K562 (cell line): ENCODE data around the gene OSBPL10. TPM values are rescaled to one million over a fixed set of nuclear protein-coding genes. Genes with fewer than 3 reads are reported as not detected.

Experiments
- ATAC-seq: fragments of 200-7000 bp; cut with Tn5 transposase; 3 replicates; pipeline ENCODE4 v1.9.1; 2020; ENCODE audit warnings: moderate library complexity
- BruUV-seq: library from RNA; stranded (reverse); fragments of 400-500 nt; replicated peaks from 2 replicates; lab custom pipeline; 2021; lab: Mats Ljungman, UMichigan
- CTCF ChIA-PET: fragments of 300-600 bp; formaldehyde crosslinking; extraction: SDS; loops from one replicate; lab custom pipeline; 2021; ENCODE audit warnings: low intra/inter-chr PET ratio; lab: Yijun Ruan, JAX
- POLR2A ChIA-PET: fragments of 300-600, 350-650 bp; sonication (Branson Sonifier 250); formaldehyde crosslinking; extraction: SDS; loops from one replicate; lab custom pipeline; 2021; ENCODE audit warnings: antibody characterized with exemption, inconsistent platforms; lab: Yijun Ruan, JAX
- DNase-seq, 4 experiments: peaks; one replicate each; pipeline versions ENCODE4 v3.0.0 to v3.0.0-alpha.2; 2011 to 2018; ENCODE audit warnings: low spot score in 3 of 4, mixed read lengths in 3 of 4; ENCODE audit errors: extremely low read depth in 1 of 4
- FAIRE-seq: peaks from 2 replicates; lab custom pipeline; 2011; peaks lifted over from hg19 to GRCh38; lab: Jason Lieb, UNC
- H2AFZ ChIP-seq: 2 replicates; pipeline ENCODE4 v1.6.0; 2011; ENCODE audit warnings: low read depth, low read length, control low read depth, inconsistent platforms
- H3K27ac ChIP-seq: fragments of 200-600 bp; 3 replicates; pipeline ENCODE4 v1.8.0; 2011; ENCODE audit warnings: low read depth, mild to moderate bottlenecking, control low read depth, inconsistent platforms, low read length, moderate library complexity, mixed read lengths; ENCODE audit errors: extremely low read depth
- H3K27me3 ChIP-seq, 2 experiments: fragments of 300-600 bp in 1 of 2; 2 replicates in 1 of 2; 3 replicates in 1 of 2; pipeline versions ENCODE4 v1.6.0 to v1.8.0; 2011; ENCODE audit warnings: inconsistent platforms in 2 of 2, low read length in 2 of 2, mild to moderate bottlenecking in 1 of 2, mixed read lengths in 1 of 2, moderate library complexity in 1 of 2; ENCODE audit not compliant: control insufficient read depth in 2 of 2, insufficient read depth in 2 of 2
- H3K36me3 ChIP-seq: fragments of 300-600 bp; 3 replicates; pipeline ENCODE4 v1.8.0; 2011; ENCODE audit warnings: mild to moderate bottlenecking, low read length, inconsistent platforms; ENCODE audit not compliant: control insufficient read depth, insufficient read depth
- H3K4me1 ChIP-seq, 2 experiments: fragments of 200-600 bp in 1 of 2; replicated peaks in 1 of 2; 2 replicates in 1 of 2; 3 replicates in 1 of 2; pipeline versions ENCODE4 v1.5.1 to v1.8.0; 2011; ENCODE audit warnings: inconsistent platforms in 2 of 2, low read length in 2 of 2, mild to moderate bottlenecking in 1 of 2, mixed read lengths in 1 of 2, moderate library complexity in 1 of 2; ENCODE audit not compliant: control insufficient read depth in 2 of 2, insufficient read depth in 2 of 2
- H3K4me2 ChIP-seq: 2 replicates; pipeline ENCODE4 v1.6.1; 2011; ENCODE audit warnings: low read length, control low read depth, inconsistent platforms, mixed read lengths; ENCODE audit not compliant: insufficient read depth
- H3K4me3 ChIP-seq: fragments of 200-600 bp; sonication (generic), shearing (Covaris generic); 2 replicates; pipeline ENCODE4 v1.5.1; 2016; ENCODE audit warnings: control low read depth, inconsistent platforms
- H3K79me2 ChIP-seq: fragments of 200-600 bp; 3 replicates; pipeline ENCODE4 v1.8.0; 2011; ENCODE audit warnings: low read length, inconsistent platforms; ENCODE audit not compliant: control insufficient read depth, insufficient read depth
- H3K9ac ChIP-seq, 2 experiments: 2 replicates each; pipeline versions ENCODE4 v1.6.0 to v1.6.1; 2011; ENCODE audit warnings: low read depth in 2 of 2, low read length in 2 of 2, control low read depth in 1 of 2, inconsistent platforms in 1 of 2, mild to moderate bottlenecking in 1 of 2, mixed read lengths in 1 of 2; ENCODE audit not compliant: insufficient read depth in 1 of 2
- H3K9me1 ChIP-seq: one replicate; pipeline ENCODE4 v1.6.0; 2011; ENCODE audit warnings: inconsistent platforms, mild to moderate bottlenecking, low read length, moderate library complexity; ENCODE audit not compliant: control insufficient read depth, insufficient read depth
- H3K9me3 ChIP-seq: replicated peaks from 2 replicates; pipeline ENCODE4 v1.5.1; 2011; ENCODE audit warnings: low read depth, low read length, inconsistent platforms; ENCODE audit not compliant: control insufficient read depth, insufficient read depth
- H4K20me1 ChIP-seq: replicated peaks from 2 replicates; pipeline ENCODE4 v1.6.1; 2011; ENCODE audit warnings: low read length, inconsistent platforms, mixed read lengths; ENCODE audit not compliant: control insufficient read depth, insufficient read depth
- ATF7 ChIP-seq: fragments of 450-650 bp; IDR thresholded peaks from 2 replicates; pipeline ENCODE4 v1.7.1; 2014; ENCODE audit warnings: mild to moderate bottlenecking, moderate library complexity
- CHD2 ChIP-seq: IDR thresholded peaks from 2 replicates; pipeline ENCODE4 v1.6.1; 2011; ENCODE audit warnings: low read depth, low read length
- HLTF ChIP-seq: fragments of 450-650 bp; IDR thresholded peaks from 2 replicates; pipeline ENCODE4 v1.6.1; 2016
- MAFF ChIP-seq: IDR thresholded peaks from 2 replicates; pipeline ENCODE4 v1.6.1; 2012; ENCODE audit warnings: low read length, improper control_type of control experiment
- MED1 ChIP-seq: sonication (generic); formaldehyde crosslinking; IDR thresholded peaks from 2 replicates; pipeline ENCODE4 v1.8.1; 2023; ENCODE audit warnings: missing genetic modification reagents, borderline replicate concordance
- MTF1 ChIP-seq: fragments of 250-450 bp; sonication (Bioruptor Pico); IDR thresholded peaks from 2 replicates; pipeline ENCODE4 v1.9.0; 2021; ENCODE audit warnings: moderate library complexity, mild to moderate bottlenecking, inconsistent platforms, borderline replicate concordance
- NFE2 ChIP-seq: IDR thresholded peaks from 2 replicates; pipeline ENCODE4 v1.6.1; 2014; ENCODE audit warnings: antibody characterized with exemption, low read depth
- NFE2L1 ChIP-seq: fragments of 450-650 bp; IDR thresholded peaks from 2 replicates; pipeline ENCODE4 v1.6.1; 2016; ENCODE audit warnings: missing genetic modification characterization, low read depth, mild to moderate bottlenecking, missing compliant biosample characterization, moderate library complexity, borderline replicate concordance
- RBM25 ChIP-seq: fragments of 200-400 bp; formaldehyde crosslinking; IDR thresholded peaks from 2 replicates; pipeline ENCODE4 v1.6.1; 2018; ENCODE audit warnings: low read length, low read depth, moderate library complexity; ENCODE audit not compliant: severe bottlenecking
- SAFB2 ChIP-seq: fragments of 200-400 bp; formaldehyde crosslinking; IDR thresholded peaks from 2 replicates; pipeline ENCODE4 v1.6.1; 2018; ENCODE audit warnings: borderline replicate concordance, low read length, low read depth, moderate library complexity; ENCODE audit not compliant: severe bottlenecking
- SRSF7 ChIP-seq: fragments of 200-400 bp; formaldehyde crosslinking; optimal IDR thresholded peaks from 2 replicates; pipeline ENCODE3; 2017; ENCODE audit warnings: mild to moderate bottlenecking, low read depth, low read length
- TGIF2 ChIP-seq: sonication (generic); formaldehyde crosslinking; IDR thresholded peaks from 2 replicates; pipeline ENCODE4 v1.8.1; 2022; ENCODE audit warnings: mild to moderate bottlenecking, missing genetic modification reagents, moderate library complexity
- ZNF140 ChIP-seq: fragments of 250-450 bp; sonication (Bioruptor Pico); IDR thresholded peaks from 2 replicates; pipeline ENCODE4 v1.8.0; 2021; ENCODE audit warnings: moderate library complexity, mild to moderate bottlenecking, inconsistent platforms
- ZNF408 ChIP-seq: fragments of 250-450 bp; sonication (Bioruptor Pico); IDR thresholded peaks from 2 replicates; pipeline ENCODE4 v1.4.0; 2020; ENCODE audit warnings: low read depth, mild to moderate bottlenecking, moderate library complexity
- WGBS: fragments of 100-300 bp; shearing (Covaris generic); methylation state at CpG from one replicate; pipeline ENCODE4 v1.1.6; 2016; ENCODE audit warnings: low coverage, mixed read lengths; ENCODE audit not compliant: insufficient coverage; ENCODE audit errors: missing lambda C conversion rate; 5-methylcytosine and 5-hydroxymethylcytosine counted together
- in situ Hi-C: fragments of 300-500 bp; cut with MboI; formaldehyde crosslinking; loops from 4 replicates; pipeline ENCODE4 v1.15.0; 2018; ENCODE audit warnings: inconsistent platforms, mixed read lengths
- intact Hi-C: fragments of 100-400 bp; cut with micrococcal nuclease; formaldehyde crosslinking; loops from 2 replicates; pipeline ENCODE4 v1.14.2; 2022
- polyA plus RNA-seq, 8 experiments: library from polyadenylated mRNA; depleted of rRNA in 4 of 8; stranded (reverse) in 5 of 8; unstranded in 3 of 8; fragments of >200 nt; fragmentation: Nextera tagmentation in 2 of 8; fragmentation: Illumina TruSeq in 1 of 8; extraction: Ambion mirVana in 2 of 8; extraction: Trizol in 1 of 8; gene quantifications; 2 replicates each; pipeline versions ENCODE4 v1.2.1 to v1.2.3, GENCODE V29; 2011 to 2014; ENCODE audit warnings: inconsistent platforms in 1 of 8, missing spikeins in 1 of 8
- total RNA-seq, 7 experiments: library from RNA; depleted of rRNA in 6 of 7; stranded (reverse); fragments of >200 nt in 6 of 7; fragmentation: Illumina TruSeq in 2 of 7; extraction: Trizol in 2 of 7; gene quantifications; 2 replicates each; pipeline versions ENCODE4 v1.2.1 to v1.2.3, GENCODE V29; 2011 to 2021; ENCODE audit warnings: low replicate concordance in 1 of 7
- TF ChIP-seq, protein P1 (sequence below): fragments of 250-450 bp; sonication (Bioruptor Pico); IDR thresholded peaks from 2 replicates; pipeline ENCODE4 v1.4.0; 2020
- TF ChIP-seq, protein P2 (sequence below), 3 experiments: fragments of 200-800 bp in 1 of 3; sonication (Bioruptor generic) in 1 of 3; sonication (generic) in 1 of 3; formaldehyde crosslinking in 1 of 3; IDR thresholded peaks; 2 replicates each; pipeline versions ENCODE4 v1.6.1 to v1.8.0; 2016 to 2022; ENCODE audit warnings: mild to moderate bottlenecking in 2 of 3, missing compliant biosample characterization in 2 of 3, missing genetic modification characterization in 2 of 3, missing genetic modification reagents in 1 of 3
- TF ChIP-seq, protein P3 (sequence below): fragments of 450-650 bp; IDR thresholded peaks from 2 replicates; pipeline ENCODE4 v1.6.1; 2016

OSBPL10 gene
- total and polyA plus RNA-seq, 9 of the 15 experiments (the other 6 are each of a cell fraction or from before 2014, with no cell fraction given): 0.03 to 0.19 (median 0.14) TPM; not detected in 2

DNA sequence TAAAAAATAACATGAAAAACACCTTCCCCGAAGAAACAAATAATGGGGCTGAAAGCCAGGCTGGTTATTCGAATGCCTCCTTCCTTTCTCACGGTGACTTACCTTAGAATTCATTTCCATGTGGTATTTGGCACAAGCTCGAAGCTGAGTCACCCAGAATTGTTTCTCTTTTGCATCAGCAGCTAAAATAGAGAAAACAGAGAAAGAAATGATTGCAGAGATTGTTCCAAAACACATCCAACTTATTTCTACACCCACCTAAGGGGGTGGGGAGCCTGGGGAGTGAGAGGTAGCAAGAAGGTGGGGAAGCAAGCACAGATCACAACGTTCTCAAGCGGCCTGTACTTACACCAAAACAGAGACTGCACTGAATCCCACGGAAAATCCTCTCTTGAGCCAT is 104.7 kb downstream of the OSBPL10 start:
- no peak overlapping the region for H3K9ac ChIP-seq
- no peaks in the 10 kb centered on the region for H3K4me1 ChIP-seq
- no peaks in the 10 kb centered on the region for H3K9me1 ChIP-seq
- H3K27ac ChIP-seq: no peak overlapping the region
- peaks cover 0 to 4% of the 10 kb centered on the region in 2 experiments; a peak in 4 of 5 replicates for H3K27me3 ChIP-seq
- CTCF ChIA-PET: no interaction called here
- no peaks in the 10 kb centered on the region for H3K36me3 ChIP-seq
- ATAC-seq (no peak), DNase-seq (no peak), FAIRE-seq (no peak)
- in situ Hi-C loops (no loop called here), intact Hi-C loops (no loop called here)
- no peak overlapping the region for H3K4me3 ChIP-seq
- no peaks in the 10 kb centered on the region for H3K79me2 ChIP-seq
- no TSS peak for BruUV-seq
- no peaks in the 10 kb centered on the region for H4K20me1 ChIP-seq
- WGBS: under 1% methylated on average over 7 of the region's 7 CpGs
- no peak overlapping the region for H3K4me2 ChIP-seq
- no peaks in the 10 kb centered on the region for H3K9me3 ChIP-seq
- POLR2A ChIA-PET: no interaction called here
- no peak overlapping the region for H2AFZ ChIP-seq
- TF ChIP-seq, protein P1, sequence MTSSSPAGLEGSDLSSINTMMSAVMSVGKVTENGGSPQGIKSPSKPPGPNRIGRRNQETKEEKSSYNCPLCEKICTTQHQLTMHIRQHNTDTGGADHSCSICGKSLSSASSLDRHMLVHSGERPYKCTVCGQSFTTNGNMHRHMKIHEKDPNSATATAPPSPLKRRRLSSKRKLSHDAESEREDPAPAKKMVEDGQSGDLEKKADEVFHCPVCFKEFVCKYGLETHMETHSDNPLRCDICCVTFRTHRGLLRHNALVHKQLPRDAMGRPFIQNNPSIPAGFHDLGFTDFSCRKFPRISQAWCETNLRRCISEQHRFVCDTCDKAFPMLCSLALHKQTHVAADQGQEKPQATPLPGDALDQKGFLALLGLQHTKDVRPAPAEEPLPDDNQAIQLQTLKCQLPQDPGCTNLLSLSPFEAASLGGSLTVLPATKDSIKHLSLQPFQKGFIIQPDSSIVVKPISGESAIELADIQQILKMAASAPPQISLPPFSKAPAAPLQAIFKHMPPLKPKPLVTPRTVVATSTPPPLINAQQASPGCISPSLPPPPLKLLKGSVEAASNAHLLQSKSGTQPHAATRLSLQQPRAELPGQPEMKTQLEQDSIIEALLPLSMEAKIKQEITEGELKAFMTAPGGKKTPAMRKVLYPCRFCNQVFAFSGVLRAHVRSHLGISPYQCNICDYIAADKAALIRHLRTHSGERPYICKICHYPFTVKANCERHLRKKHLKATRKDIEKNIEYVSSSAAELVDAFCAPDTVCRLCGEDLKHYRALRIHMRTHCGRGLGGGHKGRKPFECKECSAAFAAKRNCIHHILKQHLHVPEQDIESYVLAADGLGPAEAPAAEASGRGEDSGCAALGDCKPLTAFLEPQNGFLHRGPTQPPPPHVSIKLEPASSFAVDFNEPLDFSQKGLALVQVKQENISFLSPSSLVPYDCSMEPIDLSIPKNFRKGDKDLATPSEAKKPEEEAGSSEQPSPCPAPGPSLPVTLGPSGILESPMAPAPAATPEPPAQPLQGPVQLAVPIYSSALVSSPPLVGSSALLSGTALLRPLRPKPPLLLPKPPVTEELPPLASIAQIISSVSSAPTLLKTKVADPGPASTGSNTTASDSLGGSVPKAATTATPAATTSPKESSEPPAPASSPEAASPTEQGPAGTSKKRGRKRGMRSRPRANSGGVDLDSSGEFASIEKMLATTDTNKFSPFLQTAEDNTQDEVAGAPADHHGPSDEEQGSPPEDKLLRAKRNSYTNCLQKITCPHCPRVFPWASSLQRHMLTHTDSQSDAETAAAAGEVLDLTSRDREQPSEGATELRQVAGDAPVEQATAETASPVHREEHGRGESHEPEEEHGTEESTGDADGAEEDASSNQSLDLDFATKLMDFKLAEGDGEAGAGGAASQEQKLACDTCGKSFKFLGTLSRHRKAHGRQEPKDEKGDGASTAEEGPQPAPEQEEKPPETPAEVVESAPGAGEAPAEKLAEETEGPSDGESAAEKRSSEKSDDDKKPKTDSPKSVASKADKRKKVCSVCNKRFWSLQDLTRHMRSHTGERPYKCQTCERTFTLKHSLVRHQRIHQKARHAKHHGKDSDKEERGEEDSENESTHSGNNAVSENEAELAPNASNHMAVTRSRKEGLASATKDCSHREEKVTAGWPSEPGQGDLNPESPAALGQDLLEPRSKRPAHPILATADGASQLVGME (CRISPR knock-in tag): no peak
- no peak for TF ChIP-seq TGIF2 (CRISPR knock-in tag)
- TF ChIP-seq ZNF408 (CRISPR knock-in tag): no peak
- TF ChIP-seq MED1 (CRISPR knock-in tag): no peak
- TF ChIP-seq RBM25: no peak
- no peak for TF ChIP-seq ZNF140 (CRISPR knock-in tag)
- no peak for TF ChIP-seq NFE2L1 (tag)
- no peak for TF ChIP-seq MTF1 (CRISPR knock-in tag)
- TF ChIP-seq MAFF: no peak
- TF ChIP-seq, protein P2, sequence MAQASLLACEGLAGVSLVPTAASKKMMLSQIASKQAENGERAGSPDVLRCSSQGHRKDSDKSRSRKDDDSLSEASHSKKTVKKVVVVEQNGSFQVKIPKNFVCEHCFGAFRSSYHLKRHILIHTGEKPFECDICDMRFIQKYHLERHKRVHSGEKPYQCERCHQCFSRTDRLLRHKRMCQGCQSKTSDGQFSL (CRISPR knock-in tag; IDR thresholded peaks at IDR 0.05): no peak
- TF ChIP-seq, protein P2 (tag; IDR thresholded peaks at IDR 0.05): no peak
- TF ChIP-seq SAFB2: no peak
- no peak for TF ChIP-seq CHD2
- TF ChIP-seq NFE2: no peak
- no peak for TF ChIP-seq HLTF
- TF ChIP-seq ATF7: no peak
- TF ChIP-seq, protein P3, sequence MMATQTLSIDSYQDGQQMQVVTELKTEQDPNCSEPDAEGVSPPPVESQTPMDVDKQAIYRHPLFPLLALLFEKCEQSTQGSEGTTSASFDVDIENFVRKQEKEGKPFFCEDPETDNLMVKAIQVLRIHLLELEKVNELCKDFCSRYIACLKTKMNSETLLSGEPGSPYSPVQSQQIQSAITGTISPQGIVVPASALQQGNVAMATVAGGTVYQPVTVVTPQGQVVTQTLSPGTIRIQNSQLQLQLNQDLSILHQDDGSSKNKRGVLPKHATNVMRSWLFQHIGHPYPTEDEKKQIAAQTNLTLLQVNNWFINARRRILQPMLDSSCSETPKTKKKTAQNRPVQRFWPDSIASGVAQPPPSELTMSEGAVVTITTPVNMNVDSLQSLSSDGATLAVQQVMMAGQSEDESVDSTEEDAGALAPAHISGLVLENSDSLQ: no peak
- no peak for TF ChIP-seq SRSF7
